Nasal cavity respiratory epithelium epithelial cell of viscerocranial mucosa (primary cell): Measurements from ENCODE around the gene EXOC1L. TPM values are rescaled to one million over a fixed set of nuclear protein-coding genes. Genes with fewer than 3 reads are reported as not detected.

Experiments used
- total RNA-seq: library from RNA; depleted of rRNA; stranded (reverse); fragments of >200 nt; gene quantifications from 2 replicates; pipeline ENCODE4 v1.2.3, GENCODE V29; 2014

EXOC1L gene
- total RNA-seq: not detected in 2 replicates

DNA sequence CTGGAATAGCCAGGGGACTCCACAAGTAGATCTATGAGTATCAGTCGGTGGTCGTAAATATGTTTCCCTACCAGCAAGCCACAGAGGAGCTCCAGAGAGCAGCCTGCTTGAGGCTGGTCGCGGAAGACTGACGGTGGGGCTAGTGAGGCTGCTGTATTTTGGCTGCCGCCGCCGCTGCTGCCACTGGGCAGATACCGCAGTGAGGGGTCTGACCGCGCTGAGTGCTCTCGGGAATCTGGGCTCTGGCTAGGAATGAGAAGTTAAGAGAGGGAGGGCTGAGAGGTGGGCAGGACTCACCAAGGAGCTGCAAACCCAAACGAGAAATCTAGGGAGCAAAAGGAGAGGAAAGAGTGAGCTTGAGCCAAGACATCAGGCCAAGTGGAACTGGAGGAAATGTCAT lies at the start of gene EXOC1L:
TSS of gene EXOC1L (plus strand) at position 157 of the 400 bp plus-strand sequence. CDS start at position 394, 237 bp downstream.

DNA sequence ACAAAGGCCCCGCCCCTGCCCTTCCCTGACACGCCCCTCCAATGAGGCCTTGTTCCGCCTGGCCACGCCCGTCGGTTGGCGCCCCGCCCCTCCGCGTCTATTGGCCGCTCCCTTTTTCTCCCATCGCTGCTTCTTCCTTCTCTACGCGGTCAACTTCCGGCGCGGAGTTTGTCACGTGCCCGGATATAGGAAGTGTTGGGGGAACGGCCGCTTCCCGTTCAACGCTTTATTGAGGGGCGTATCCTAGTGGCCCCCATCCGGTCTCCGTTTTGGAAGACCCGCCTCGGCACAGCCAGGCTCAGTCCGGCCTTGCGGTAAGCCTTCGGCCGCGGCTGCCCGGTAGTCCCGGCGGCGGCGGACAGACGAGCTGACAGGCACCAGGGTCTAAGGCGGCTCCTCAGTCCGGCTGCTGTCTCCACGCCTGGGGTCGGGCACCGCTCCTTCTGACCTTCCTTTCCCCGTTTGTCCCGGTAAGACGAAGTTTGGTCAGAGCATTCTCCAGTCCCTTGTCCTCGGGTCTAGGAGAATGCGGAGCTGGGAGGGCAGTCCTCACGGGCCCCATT lies 34.0 kb downstream of the EXOC1L start, which contains the start of gene EXOC1:
TSS of gene EXOC1 (plus strand) at position 165 of the 563 bp plus-strand sequence. CDS start 4,676 bp downstream, outside the sequence.

Other genes with a start within 250 kb of the EXOC1L start
- 0.07 and 0.34 TPM in 2 replicates for gene PDCL2, start 227.5 kb upstream of the EXOC1L start, total RNA-seq
- gene NMU, start 183.5 kb upstream of the EXOC1L start, total RNA-seq: 4.7 and 13.7 TPM in 2 replicates
- gene EXOC1, start 33.9 kb downstream of the EXOC1L start, total RNA-seq: 53.0 and 79.2 TPM in 2 replicates
- 3.4 and 6.5 TPM in 2 replicates for gene CEP135, start 129.2 kb downstream of the EXOC1L start, total RNA-seq